Measurements from ENCODE around the gene CLCN7. TPM values are rescaled to one million over a fixed set of nuclear protein-coding genes. Genes with fewer than 3 reads are reported as not detected.

The CLCN7 gene
- total and polyA plus RNA-seq, 2 donors (not counting 3 experiments of a cell fraction or from before 2014, with no cell fraction given) = 59.8 to 94.9 TPM

GRCh38 chr16:1495889-1496262 lies 21.0 kb upstream of the CLCN7 start:
- no peak for DNase-seq (ENCODE audit: low read depth, low spot score)
- Histone ChIP-seq H2AFZ (ENCODE audit: low read depth, low read length) (no peak overlapping the region), H3K4me2 (ENCODE audit: insufficient read depth, low read length) (no peak overlapping the region), H3K79me2 (ENCODE audit: control insufficient read depth, insufficient read depth, low read length) (peaks cover 19% of the 10 kb centered on the region), H3K27me3 (ENCODE audit: control insufficient read depth in 2 of 2, insufficient read depth in 2 of 2, low read length in 2 of 2) (no peaks in the 10 kb centered on the region), H3K9ac (replicated peaks; ENCODE audit: extremely low read depth, insufficient read depth, low read length) (no peak overlapping the region), H4K20me1 (replicated peaks; ENCODE audit: control insufficient read depth, extremely low read depth, insufficient read depth, low read length) (no peaks in the 10 kb centered on the region), H3K9me1 (replicated peaks; ENCODE audit: control insufficient read depth, extremely low read depth, insufficient read depth, low read length) (no peaks in the 10 kb centered on the region), H3K4me3 (replicated peaks in 1 of 3; ENCODE audit: insufficient read depth in 1 of 3, low read depth in 1 of 3, low read length in 3 of 3) (no peak overlapping the region), H3K4me1 (ENCODE audit: control insufficient read depth, extremely low read depth, insufficient read depth, low read length) (peaks cover 15% of the 10 kb centered on the region), H3K27ac (ENCODE audit: insufficient read depth, low read depth, low read length) (no peak overlapping the region), H3K9me3 (replicated peaks; ENCODE audit: control insufficient read depth, insufficient read depth, low read length) (no peaks in the 10 kb centered on the region), H3K36me3 (ENCODE audit: control insufficient read depth in 2 of 2, extremely low read depth in 1 of 2, insufficient read depth in 2 of 2, low read length in 2 of 2) (peaks cover 3 to 17% of the 10 kb centered on the region in 2 experiments)
- dilution Hi-C loops (cut with MboI; ENCODE audit: extremely low pct_ligation_motif_present, low sequenced_read_pairs) = no loop called here
- ChIA-PET POLR2A (no interaction called here), CTCF (no interaction called here)
- intact Hi-C loops (cut with micrococcal nuclease) = no loop called here
- no peak for TF ChIP-seq FOS (IDR thresholded peaks at IDR 0.05; ENCODE audit: borderline replicate concordance, insufficient read depth, low read length)
- no peak for TF ChIP-seq MAX (IDR thresholded peaks at IDR 0.05; ENCODE audit: insufficient read depth, insufficient read length)
- TF ChIP-seq MYC (IDR thresholded peaks at IDR 0.05; ENCODE audit: low read depth, low read length) = no peak
- TF ChIP-seq CTCF (IDR thresholded peaks at IDR 0.05; ENCODE audit: extremely low read depth in 1 of 2, insufficient read depth in 1 of 2, low read depth in 1 of 2, low read length in 2 of 2) = no peak
- no peak for TF ChIP-seq POLR2AphosphoS5 (IDR thresholded peaks at IDR 0.05; ENCODE audit: insufficient read depth, low read depth, low read length)
- no peak for TF ChIP-seq EZH2 (IDR thresholded peaks at IDR 0.05; ENCODE audit: borderline replicate concordance, low read depth, low read length, severe bottlenecking)
- TF ChIP-seq JUN (IDR thresholded peaks at IDR 0.05; ENCODE audit: borderline replicate concordance, insufficient read depth, insufficient read length, low read depth) = no peak
- TF ChIP-seq POLR2A (IDR thresholded peaks at IDR 0.05; ENCODE audit: low read depth, low read length) = no peak
- no peak for TF ChIP-seq GATA2 (IDR thresholded peaks at IDR 0.05; ENCODE audit: insufficient read depth, insufficient read length, low read depth, low read length)
- no TSS peak for BruUV-seq (replicated peaks)
- no peak for FAIRE-seq
